AG09319 (cell line): ENCODE measurements around the gene CELSR1.

Experiments used
- DNase-seq: peaks from one replicate; pipeline ENCODE4 v3.0.0-alpha.2; 2010; ENCODE audit warnings: low read depth; ENCODE audit errors: extremely low read depth
- TF ChIP-seq, protein P1 (sequence below): IDR thresholded peaks from 2 replicates; pipeline ENCODE4 v1.5.1; 2011; ENCODE audit warnings: low read depth, mild to moderate bottlenecking, inconsistent platforms, low read length, moderate library complexity

CELSR1 gene

DNA sequence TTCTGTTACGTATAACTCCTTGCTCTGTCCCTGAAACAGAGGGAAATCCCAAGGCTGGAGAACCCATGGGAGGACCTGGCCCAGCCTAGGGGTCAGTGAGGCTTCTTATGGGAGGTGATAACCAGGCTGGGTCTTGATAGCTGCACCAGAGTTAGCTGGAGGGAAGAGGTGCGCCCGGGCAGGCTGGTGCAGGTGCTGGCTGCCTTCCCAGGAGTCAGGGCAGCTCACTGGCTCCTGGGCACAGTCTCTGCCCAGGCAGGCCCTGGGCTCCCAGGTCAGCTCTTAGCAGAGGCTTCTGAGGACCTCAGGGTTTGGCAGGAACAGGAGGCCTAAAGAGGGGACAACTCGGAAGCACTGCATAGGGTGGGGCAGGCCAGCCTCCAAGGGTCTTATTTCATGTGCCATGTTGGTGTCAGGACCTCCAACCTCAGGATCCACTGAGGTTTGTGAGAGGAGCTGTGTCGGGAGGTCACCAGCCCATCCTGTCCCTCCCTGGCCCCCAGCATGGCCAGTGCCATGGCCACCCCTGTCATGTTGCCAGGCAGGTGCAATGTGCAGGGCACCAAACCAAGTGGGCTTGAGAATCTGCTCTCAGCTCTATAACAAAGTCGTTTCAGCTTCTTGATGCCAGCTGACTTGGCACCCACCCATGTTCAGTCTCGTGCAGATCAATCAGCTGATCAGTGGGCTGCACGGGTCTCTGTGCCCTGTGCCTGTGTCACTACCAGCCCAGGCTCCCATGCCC, 20.5 kb upstream of the CELSR1 start:
- DNase-seq, result no peak
- TF ChIP-seq, protein P1, sequence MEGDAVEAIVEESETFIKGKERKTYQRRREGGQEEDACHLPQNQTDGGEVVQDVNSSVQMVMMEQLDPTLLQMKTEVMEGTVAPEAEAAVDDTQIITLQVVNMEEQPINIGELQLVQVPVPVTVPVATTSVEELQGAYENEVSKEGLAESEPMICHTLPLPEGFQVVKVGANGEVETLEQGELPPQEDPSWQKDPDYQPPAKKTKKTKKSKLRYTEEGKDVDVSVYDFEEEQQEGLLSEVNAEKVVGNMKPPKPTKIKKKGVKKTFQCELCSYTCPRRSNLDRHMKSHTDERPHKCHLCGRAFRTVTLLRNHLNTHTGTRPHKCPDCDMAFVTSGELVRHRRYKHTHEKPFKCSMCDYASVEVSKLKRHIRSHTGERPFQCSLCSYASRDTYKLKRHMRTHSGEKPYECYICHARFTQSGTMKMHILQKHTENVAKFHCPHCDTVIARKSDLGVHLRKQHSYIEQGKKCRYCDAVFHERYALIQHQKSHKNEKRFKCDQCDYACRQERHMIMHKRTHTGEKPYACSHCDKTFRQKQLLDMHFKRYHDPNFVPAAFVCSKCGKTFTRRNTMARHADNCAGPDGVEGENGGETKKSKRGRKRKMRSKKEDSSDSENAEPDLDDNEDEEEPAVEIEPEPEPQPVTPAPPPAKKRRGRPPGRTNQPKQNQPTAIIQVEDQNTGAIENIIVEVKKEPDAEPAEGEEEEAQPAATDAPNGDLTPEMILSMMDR, result no peak

DNA sequence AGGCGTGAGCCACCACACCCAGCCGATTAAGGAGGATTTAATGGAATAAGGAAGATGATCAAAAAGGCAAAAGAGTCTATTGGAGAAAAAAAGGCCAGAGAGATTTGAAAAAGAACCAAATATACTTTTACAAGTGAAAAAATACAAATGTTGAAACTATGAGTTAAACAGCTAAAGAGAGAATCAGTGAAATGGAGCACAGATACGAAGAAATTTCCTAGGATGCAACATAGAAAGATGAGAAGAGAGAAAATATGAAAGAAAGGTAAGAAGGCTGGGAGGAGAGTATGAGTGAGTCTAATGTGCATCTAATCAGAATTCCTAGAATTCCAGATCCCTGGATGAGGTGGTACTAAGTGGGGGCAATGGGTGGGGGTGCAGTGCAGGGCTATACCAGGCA, 19.4 kb upstream of the CELSR1 start:
- TF ChIP-seq, protein P1, result no peak
- no peak for DNase-seq

DNA sequence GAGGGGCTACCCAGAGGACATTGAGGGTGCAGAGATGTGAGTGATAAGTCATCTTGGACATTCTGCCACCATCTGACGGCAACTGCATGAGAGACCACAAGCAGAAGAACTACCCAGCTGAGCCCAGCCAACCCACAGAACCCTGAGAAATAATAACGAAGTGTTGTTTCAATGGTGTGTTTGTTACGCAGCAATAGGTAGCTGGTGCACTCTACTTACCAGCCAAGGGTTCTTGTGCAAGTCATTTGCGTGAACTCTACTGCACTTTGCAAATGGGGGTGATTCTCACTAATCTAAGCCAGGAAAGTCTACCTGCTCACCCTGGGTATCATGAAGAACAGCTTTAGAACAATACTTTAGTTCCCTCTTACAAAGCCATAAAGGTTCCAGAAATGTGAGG, 15.8 kb upstream of the CELSR1 start:
- DNase-seq, result no peak
- TF ChIP-seq, protein P1, result no peak

DNA sequence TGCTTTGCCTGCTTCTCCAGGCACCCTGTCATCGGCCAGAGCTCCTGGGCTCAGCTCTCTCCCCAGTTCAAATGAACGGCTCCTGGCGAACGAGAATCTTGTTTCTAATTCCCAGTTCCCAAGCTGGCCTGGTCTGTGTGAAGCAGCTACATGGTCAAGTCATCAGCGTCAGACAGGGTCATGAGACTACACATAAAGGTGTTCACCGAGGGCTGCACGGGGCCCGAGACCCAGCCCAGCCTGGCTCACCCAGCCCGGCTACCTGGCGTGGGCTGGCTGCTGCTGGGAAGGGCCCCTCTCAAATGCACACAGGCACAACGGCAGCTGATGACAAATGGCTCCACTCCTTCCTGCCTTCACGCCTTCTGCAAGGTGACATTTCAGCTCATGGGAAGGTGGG, 14.6 kb upstream of the CELSR1 start:
- TF ChIP-seq, protein P1, result no peak
- DNase-seq, result no peak

DNA sequence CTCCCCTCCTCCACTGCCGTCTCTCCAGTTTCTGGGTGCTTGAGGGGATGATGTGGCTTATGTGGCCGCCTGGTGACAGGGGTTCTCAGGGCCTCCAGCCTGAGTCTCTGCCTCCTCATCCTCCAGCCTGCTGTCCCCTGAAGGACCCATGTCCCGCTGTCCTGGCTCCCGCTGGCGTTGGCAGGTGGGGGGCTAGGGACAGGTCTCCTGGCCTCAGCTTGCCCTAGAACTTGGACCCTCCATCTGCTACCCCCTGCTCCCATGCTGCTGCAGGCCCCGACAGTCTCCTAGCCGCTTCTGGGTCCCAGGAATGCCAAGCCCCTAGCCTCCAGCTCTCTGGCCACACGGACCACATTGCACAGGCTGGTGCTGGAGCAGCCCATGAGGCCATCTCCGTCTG, 13.9 kb upstream of the CELSR1 start:
- TF ChIP-seq, protein P1, result no peak
- no peak for DNase-seq

DNA sequence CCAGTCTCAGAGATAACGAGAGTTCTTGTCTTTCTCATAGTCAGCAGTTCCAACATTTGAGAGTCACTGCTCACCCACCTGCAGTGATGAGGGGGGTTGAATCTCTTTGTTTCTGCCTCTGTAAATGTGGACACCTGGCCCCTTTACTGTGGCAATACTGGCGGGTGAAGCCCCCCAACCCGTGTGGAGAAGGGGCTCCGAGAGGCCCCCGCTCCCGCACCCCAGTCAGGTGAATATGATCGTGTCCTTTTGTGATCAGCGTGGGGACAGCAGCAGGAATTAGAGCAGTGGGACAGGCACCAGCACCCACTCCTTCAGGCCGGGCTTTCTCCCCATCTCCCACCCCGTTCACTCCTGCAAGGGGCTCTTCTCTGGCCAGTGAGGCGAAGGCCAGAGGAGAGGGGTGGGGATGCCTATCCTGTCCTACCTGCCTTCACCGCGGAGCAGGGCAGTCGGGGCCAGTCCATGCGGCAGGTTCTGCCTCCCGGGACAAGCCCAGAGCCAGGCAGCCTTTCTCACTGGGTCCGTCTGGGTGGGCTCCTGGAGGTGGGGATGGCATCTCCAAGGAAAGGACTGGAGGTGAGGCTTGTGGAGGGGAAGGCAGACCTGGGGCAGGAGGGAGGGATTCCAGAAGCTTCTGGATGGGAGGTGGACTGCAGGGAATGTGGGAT, 12.7 kb upstream of the CELSR1 start:
- TF ChIP-seq, protein P1, result no peak
- no peak for DNase-seq

DNA sequence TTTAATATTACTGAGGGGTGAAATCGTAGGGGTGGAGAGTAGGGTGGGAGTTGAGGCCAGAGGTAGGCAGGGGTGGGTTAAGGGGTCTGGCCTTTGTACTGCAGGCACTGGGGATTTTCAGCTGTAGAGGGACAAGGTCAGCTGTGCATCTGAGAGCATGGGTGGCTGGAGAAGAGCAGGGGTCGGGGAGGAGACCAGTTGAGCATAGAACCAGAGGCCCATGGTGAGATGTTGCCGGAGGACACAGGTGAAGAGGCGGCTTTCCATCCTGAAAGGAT, 12.1 kb upstream of the CELSR1 start:
- DNase-seq, result no peak
- TF ChIP-seq, protein P1, result no peak
